BE2C (cell line): ENCODE data around the gene RNF213.

Experiments
- DNase-seq: peaks from one replicate; pipeline ENCODE4 v3.0.0-alpha.2; 2020
- H3K27me3 ChIP-seq: fragments of 250-450 bp; sonication (Bioruptor Pico); 2 replicates; pipeline ENCODE4 v1.5.1; 2020; ENCODE audit warnings: mild to moderate bottlenecking
- H3K36me3 ChIP-seq: fragments of 250-450 bp; sonication (Bioruptor Pico); 2 replicates; pipeline ENCODE4 v1.5.1; 2020; ENCODE audit warnings: mild to moderate bottlenecking
- H3K4me1 ChIP-seq: fragments of 250-450 bp; sonication (Bioruptor Pico); 2 replicates; pipeline ENCODE4 v1.5.1; 2020
- H3K4me3 ChIP-seq: 2 replicates; pipeline ENCODE4 v1.5.1; 2011; ENCODE audit warnings: low read depth, low read length
- H3K9me3 ChIP-seq: fragments of 250-450 bp; sonication (Bioruptor Pico); 2 replicates; pipeline ENCODE4 v1.5.1; 2020
- CTCF ChIP-seq: IDR thresholded peaks from 2 replicates; pipeline ENCODE4 v1.5.1; 2012; ENCODE audit warnings: mild to moderate bottlenecking, low read depth, low read length

RNF213 gene

DNA sequence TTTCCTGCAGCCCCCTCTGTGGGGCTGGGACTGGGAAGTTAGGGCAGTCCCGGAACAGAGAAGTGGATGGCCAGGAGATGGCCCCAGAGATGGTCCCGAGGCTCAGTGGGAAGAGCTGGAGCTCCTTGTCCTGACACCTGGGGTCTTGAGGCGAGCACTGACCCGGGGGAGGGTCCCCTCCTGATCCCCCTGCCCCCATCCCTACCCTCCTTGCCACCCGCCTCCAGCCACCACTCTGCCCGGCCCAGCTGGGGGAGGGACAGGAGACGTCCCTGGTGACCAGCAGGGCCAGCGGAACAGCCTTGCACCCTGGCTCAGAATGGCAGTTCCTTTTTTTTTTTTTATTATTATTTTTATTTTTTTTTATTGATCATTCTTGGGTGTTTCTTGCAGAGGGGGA, 13.9 kb upstream of the RNF213 start:
- H3K4me3 ChIP-seq: no peak overlapping the region
- no peak for DNase-seq
- H3K9me3 ChIP-seq: no peaks in the 10 kb centered on the region
- H3K36me3 ChIP-seq: no peaks in the 10 kb centered on the region
- no peak for TF ChIP-seq CTCF
- no peaks in the 10 kb centered on the region for H3K4me1 ChIP-seq
- H3K27me3 ChIP-seq: no peaks in the 10 kb centered on the region

DNA sequence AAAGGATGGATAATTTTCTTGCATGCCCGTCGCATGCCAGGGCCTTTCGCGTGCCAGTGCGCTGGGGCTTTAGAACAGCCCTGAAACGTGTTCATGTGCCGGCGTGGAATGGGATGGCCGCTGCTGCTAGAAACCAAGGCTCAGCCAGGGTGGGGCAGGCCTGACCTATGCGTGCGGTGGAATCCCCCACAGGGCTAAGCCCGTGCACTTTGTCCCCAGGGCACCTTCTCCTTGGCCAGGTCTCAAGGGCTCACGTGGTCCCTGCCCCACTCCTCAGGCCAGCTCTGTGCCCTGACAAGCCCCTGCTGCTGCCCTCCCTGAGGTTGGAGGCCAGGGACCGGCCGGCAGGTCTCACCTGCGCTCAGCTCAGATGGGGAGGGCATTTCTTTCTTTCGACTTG, 13.1 kb upstream of the RNF213 start:
- no peaks in the 10 kb centered on the region for H3K9me3 ChIP-seq
- no peaks in the 10 kb centered on the region for H3K27me3 ChIP-seq
- DNase-seq: no peak
- no peaks in the 10 kb centered on the region for H3K4me1 ChIP-seq
- TF ChIP-seq CTCF: no peak
- no peak overlapping the region for H3K4me3 ChIP-seq
- no peaks in the 10 kb centered on the region for H3K36me3 ChIP-seq

GRCh38 chr17:80248001-80248893, 12.4 kb upstream of the RNF213 start:
- Histone ChIP-seq H3K4me3 (no peak overlapping the region), H3K4me1 (no peaks in the 10 kb centered on the region), H3K36me3 (no peaks in the 10 kb centered on the region), H3K9me3 (no peaks in the 10 kb centered on the region), H3K27me3 (no peaks in the 10 kb centered on the region)
- DNase-seq: no peak
- no peak for TF ChIP-seq CTCF

- Histone ChIP-seq H3K4me3 (no peak overlapping the region), H3K27me3 (no peaks in the 10 kb centered on the region), H3K4me1 (no peaks in the 10 kb centered on the region), H3K36me3 (no peaks in the 10 kb centered on the region), H3K9me3 (no peaks in the 10 kb centered on the region)
- DNase-seq: no peak
- TF ChIP-seq CTCF: no peak
These were observed 11.6 kb upstream of the RNF213 start for GRCh38 chr17:80248894-80249710.

- no peaks in the 10 kb centered on the region for H3K9me3 ChIP-seq
- no peaks in the 10 kb centered on the region; the same call in 1 of the 2 replicates for H3K4me1 ChIP-seq
- no peak for TF ChIP-seq CTCF
- H3K27me3 ChIP-seq: no peaks in the 10 kb centered on the region
- no peak for DNase-seq
- no peak overlapping the region for H3K4me3 ChIP-seq
- H3K36me3 ChIP-seq: no peaks in the 10 kb centered on the region
These were observed 8.7 kb upstream of the RNF213 start for GRCh38 chr17:80251966-80252365.
